Measurements from ENCODE around the gene GPR39.
"Not testable (repeated sequence)": the region's sequence is repeated elsewhere in the genome, so short reads cannot be mapped to it uniquely, and the experiment has no call there.

Gene GPR39

DNA sequence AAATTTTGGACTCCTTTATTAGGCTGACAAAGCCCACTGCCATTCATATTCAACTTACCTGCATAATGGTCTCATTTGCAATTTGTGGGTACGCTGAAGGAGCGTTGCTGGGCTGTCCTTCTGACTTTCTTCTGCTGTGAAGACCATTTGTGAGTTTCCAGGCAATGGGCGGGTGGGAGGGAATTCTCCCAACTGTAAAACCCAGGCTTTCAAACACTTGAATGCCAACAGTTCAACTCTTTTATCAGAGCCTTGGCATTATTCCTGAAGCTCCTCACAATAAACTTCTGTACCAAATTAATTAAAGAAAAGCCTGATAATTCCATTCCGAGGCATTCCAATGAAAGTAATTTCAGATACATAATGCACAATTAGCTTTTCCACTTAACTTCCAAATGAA lies 35.2 kb upstream of the GPR39 start:
- no peak overlapping the region for H3K27ac ChIP-seq

GRCh38 chr2:132383956-132384355 lies 32.6 kb upstream of the GPR39 start:
- TF ChIP-seq, protein P1, sequence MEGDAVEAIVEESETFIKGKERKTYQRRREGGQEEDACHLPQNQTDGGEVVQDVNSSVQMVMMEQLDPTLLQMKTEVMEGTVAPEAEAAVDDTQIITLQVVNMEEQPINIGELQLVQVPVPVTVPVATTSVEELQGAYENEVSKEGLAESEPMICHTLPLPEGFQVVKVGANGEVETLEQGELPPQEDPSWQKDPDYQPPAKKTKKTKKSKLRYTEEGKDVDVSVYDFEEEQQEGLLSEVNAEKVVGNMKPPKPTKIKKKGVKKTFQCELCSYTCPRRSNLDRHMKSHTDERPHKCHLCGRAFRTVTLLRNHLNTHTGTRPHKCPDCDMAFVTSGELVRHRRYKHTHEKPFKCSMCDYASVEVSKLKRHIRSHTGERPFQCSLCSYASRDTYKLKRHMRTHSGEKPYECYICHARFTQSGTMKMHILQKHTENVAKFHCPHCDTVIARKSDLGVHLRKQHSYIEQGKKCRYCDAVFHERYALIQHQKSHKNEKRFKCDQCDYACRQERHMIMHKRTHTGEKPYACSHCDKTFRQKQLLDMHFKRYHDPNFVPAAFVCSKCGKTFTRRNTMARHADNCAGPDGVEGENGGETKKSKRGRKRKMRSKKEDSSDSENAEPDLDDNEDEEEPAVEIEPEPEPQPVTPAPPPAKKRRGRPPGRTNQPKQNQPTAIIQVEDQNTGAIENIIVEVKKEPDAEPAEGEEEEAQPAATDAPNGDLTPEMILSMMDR (IDR thresholded peaks at IDR 0.05), result no peak
- no peak for TF ChIP-seq ZFX (IDR thresholded peaks at IDR 0.05; ENCODE audit: borderline replicate concordance)
- H3K27ac ChIP-seq, result no peak overlapping the region

More for the DNA sequence above, 35.2 kb upstream of the GPR39 start:
- TF ChIP-seq, protein P1 (IDR thresholded peaks at IDR 0.05), result no peak
- TF ChIP-seq ZFX (IDR thresholded peaks at IDR 0.05; ENCODE audit: borderline replicate concordance), result no peak

- no peak overlapping the region for H3K27ac ChIP-seq
- TF ChIP-seq ZFX (IDR thresholded peaks at IDR 0.05; ENCODE audit: borderline replicate concordance), result no peak
These were observed 32.0 kb upstream of the GPR39 start for GRCh38 chr2:132384491-132385151.

- TF ChIP-seq, protein P1 (IDR thresholded peaks at IDR 0.05), result no peak
- TF ChIP-seq ZFX (IDR thresholded peaks at IDR 0.05; ENCODE audit: borderline replicate concordance), result no peak
- no peak overlapping the region for H3K27ac ChIP-seq
These were observed 29.5 kb upstream of the GPR39 start for GRCh38 chr2:132387126-132387525.

GRCh38 chr2:132390076-132390475 lies 26.5 kb upstream of the GPR39 start:
- TF ChIP-seq, protein P1 (IDR thresholded peaks at IDR 0.05), result no peak
- no peak for TF ChIP-seq ZFX (IDR thresholded peaks at IDR 0.05; ENCODE audit: borderline replicate concordance)
- H3K27ac ChIP-seq, result no peak overlapping the region

DNA sequence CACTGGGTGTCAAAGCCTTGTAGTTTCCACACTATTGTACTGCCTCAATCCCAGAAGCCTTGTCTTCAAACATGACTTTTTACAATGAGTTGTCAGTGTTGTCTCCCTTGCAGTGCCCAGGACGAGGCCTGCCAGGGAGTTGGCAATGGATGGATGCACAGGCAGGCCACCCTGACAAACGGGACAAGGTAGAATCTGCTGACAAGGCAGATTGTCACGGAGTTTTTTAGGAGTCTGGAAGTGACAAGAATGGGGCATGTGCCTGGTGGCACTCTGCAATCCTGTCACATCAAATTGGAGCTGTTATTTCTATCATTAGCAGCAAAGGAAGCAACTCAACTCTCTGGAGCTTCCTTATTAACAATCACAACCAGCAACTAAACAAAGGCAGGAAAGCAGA lies 25.2 kb upstream of the GPR39 start:
- no peak overlapping the region for H3K27ac ChIP-seq
- TF ChIP-seq, protein P1 (IDR thresholded peaks at IDR 0.05), result no peak
- no peak for TF ChIP-seq ZFX (IDR thresholded peaks at IDR 0.05; ENCODE audit: borderline replicate concordance)

DNA sequence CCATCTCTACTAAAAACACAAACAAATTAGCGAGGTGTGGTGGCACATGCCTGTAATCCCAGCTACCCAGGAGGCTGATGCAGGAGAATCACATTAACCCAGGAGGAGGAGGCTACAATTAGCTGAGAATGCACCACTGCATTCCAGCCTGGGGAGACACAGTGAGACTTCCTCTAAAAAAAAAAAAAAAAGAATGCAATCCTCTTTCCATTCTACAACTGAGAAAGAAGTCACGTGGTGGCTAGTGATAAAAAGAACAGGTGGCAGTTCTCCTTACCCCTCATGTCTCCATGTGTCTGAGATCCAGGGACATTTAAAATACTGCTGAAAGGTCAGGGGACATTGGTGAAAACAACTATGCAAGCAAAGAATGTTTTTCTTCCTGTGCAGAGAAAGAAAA lies 24.4 kb upstream of the GPR39 start:
- no peak for TF ChIP-seq ZFX (IDR thresholded peaks at IDR 0.05; ENCODE audit: borderline replicate concordance)
- TF ChIP-seq, protein P1 (IDR thresholded peaks at IDR 0.05), result no peak
- no peak overlapping the region for H3K27ac ChIP-seq

DNA sequence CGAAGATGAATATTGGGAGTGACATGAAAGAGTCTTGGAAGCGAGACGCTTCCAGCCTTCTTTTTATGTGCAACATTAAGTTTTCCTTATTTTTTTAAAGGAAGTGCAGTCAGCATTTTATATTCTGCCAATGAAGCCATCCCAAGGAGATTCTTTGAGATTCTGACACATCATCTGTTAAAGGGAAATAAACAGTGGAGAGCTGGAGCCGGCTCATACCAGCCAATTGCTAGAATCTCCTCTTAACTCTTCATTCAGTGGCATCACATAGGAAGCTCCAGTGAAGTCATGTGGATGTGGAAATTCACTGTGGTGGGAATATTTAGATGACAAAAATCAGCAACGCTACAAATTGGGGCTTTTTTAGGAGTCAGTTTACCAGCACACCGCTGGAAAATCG lies 23.7 kb upstream of the GPR39 start:
- no peak overlapping the region for H3K27ac ChIP-seq
- TF ChIP-seq, protein P1 (IDR thresholded peaks at IDR 0.05), result no peak
- no peak for TF ChIP-seq ZFX (IDR thresholded peaks at IDR 0.05; ENCODE audit: borderline replicate concordance)

- not testable (repeated sequence) for H3K27ac ChIP-seq
These were observed 19.6 kb upstream of the GPR39 start for GRCh38 chr2:132397042-132397441.

All from 22Rv1 (cell line).